ENCODE data around the gene PRDM11. TPM values are rescaled to one million over a fixed set of nuclear protein-coding genes. Genes with fewer than 3 reads are reported as not detected.

PRDM11 gene
- total and polyA plus RNA-seq, 2 experiments from 2014 or later, result 11.8 to 20.5 TPM

GRCh38 chr11:45161252-45162063 lies 15.0 kb downstream of the PRDM11 start:
- Histone ChIP-seq H3K27me3 (no peaks in the 10 kb centered on the region), H3K4me1 (ENCODE audit: low read depth) (peaks cover 26% of the 10 kb centered on the region), H3K27ac (no peak overlapping the region), H3K9me3 (ENCODE audit: low read depth) (no peaks in the 10 kb centered on the region), H3K36me3 (no peaks in the 10 kb centered on the region), H3K4me3 (no peak overlapping the region)
- TF ChIP-seq CTCF (IDR thresholded peaks at IDR 0.05; ENCODE audit: low read depth, low read length), result no peak
- DNase-seq (ENCODE audit: low read depth in 1 of 2, low spot score in 1 of 2), result no peak

GRCh38 chr11:45162064-45162375 lies 15.6 kb downstream of the PRDM11 start:
- Histone ChIP-seq H3K27ac (no peak overlapping the region), H3K4me3 (no peak overlapping the region), H3K9me3 (ENCODE audit: low read depth) (no peaks in the 10 kb centered on the region), H3K36me3 (no peaks in the 10 kb centered on the region), H3K4me1 (ENCODE audit: low read depth) (peaks cover 25% of the 10 kb centered on the region), H3K27me3 (no peaks in the 10 kb centered on the region)
- no peak for DNase-seq (ENCODE audit: low read depth in 1 of 2, low spot score in 1 of 2)
- no peak for TF ChIP-seq CTCF (IDR thresholded peaks at IDR 0.05; ENCODE audit: low read depth, low read length)

- Histone ChIP-seq H3K27ac (no peak overlapping the region), H3K4me1 (ENCODE audit: low read depth) (peaks cover 14% of the 10 kb centered on the region), H3K4me3 (no peak overlapping the region), H3K9me3 (ENCODE audit: low read depth) (no peaks in the 10 kb centered on the region), H3K36me3 (no peaks in the 10 kb centered on the region), H3K27me3 (no peaks in the 10 kb centered on the region)
- DNase-seq (ENCODE audit: low read depth in 1 of 2, low spot score in 1 of 2), result no peak
- no peak for TF ChIP-seq CTCF (IDR thresholded peaks at IDR 0.05; ENCODE audit: low read depth, low read length)
Observed at GRCh38 chr11:45162916-45163879, 16.8 kb downstream of the PRDM11 start.

GRCh38 chr11:45163956-45164575 lies 17.6 kb downstream of the PRDM11 start:
- Histone ChIP-seq H3K27ac (no peak overlapping the region), H3K27me3 (no peaks in the 10 kb centered on the region), H3K36me3 (no peaks in the 10 kb centered on the region), H3K4me1 (ENCODE audit: low read depth) (peaks cover 5% of the 10 kb centered on the region), H3K9me3 (ENCODE audit: low read depth) (no peaks in the 10 kb centered on the region), H3K4me3 (no peak overlapping the region)
- no peak for TF ChIP-seq CTCF (IDR thresholded peaks at IDR 0.05; ENCODE audit: low read depth, low read length)
- DNase-seq (ENCODE audit: low read depth in 1 of 2, low spot score in 1 of 2), result no peak

- H3K27ac ChIP-seq, result no peak overlapping the region
- no peaks in the 10 kb centered on the region for H3K27me3 ChIP-seq
- H3K4me1 ChIP-seq (ENCODE audit: low read depth), result peaks cover 16% of the 10 kb centered on the region
- DNase-seq (ENCODE audit: low read depth in 1 of 2, low spot score in 1 of 2), result no peak
- H3K36me3 ChIP-seq, result no peaks in the 10 kb centered on the region
- H3K4me3 ChIP-seq, result no peak overlapping the region
- no peak for TF ChIP-seq CTCF (IDR thresholded peaks at IDR 0.05; ENCODE audit: low read depth, low read length)
- no peaks in the 10 kb centered on the region for H3K9me3 ChIP-seq (ENCODE audit: low read depth)
Observed at GRCh38 chr11:45165386-45165785, 18.9 kb downstream of the PRDM11 start.

All from cardiac muscle cell (in vitro differentiated cells and primary cell).